Fibroblast of mammary gland (primary cell): ENCODE data around the gene MIEF2.

ENCODE experiments used
- DNase-seq: peaks from one replicate; pipeline ENCODE4 v3.0.0-alpha.2; 2010; ENCODE audit warnings: low read depth
- H3K4me3 ChIP-seq: 2 replicates; pipeline ENCODE4 v1.5.1; 2011; ENCODE audit warnings: low read depth, mild to moderate bottlenecking, low read length, moderate library complexity; ENCODE audit not compliant: control insufficient read depth
- CTCF ChIP-seq: conservative IDR thresholded peaks from 2 replicates; pipeline ENCODE4 v1.5.1; 2011; ENCODE audit warnings: low read depth, low read length, inconsistent platforms; ENCODE audit not compliant: control insufficient read depth, insufficient read depth

Gene MIEF2

GRCh38 chr17:18245038-18245776, 15.3 kb upstream of the MIEF2 start:
- TF ChIP-seq CTCF: no peak
- DNase-seq: no peak
- no peak overlapping the region for H3K4me3 ChIP-seq

GRCh38 chr17:18246109-18246725, 14.2 kb upstream of the MIEF2 start:
- no peak for TF ChIP-seq CTCF
- DNase-seq: no peak
- no peak overlapping the region for H3K4me3 ChIP-seq

GRCh38 chr17:18246880-18247612, 13.4 kb upstream of the MIEF2 start:
- peak; percentile 44 for DNase-seq
- no peak overlapping the region for H3K4me3 ChIP-seq
- TF ChIP-seq CTCF: no peak

GRCh38 chr17:18247613-18248001, 12.9 kb upstream of the MIEF2 start:
- no peak for TF ChIP-seq CTCF
- no peak overlapping the region for H3K4me3 ChIP-seq
- no peak for DNase-seq

GRCh38 chr17:18248300-18248731, 12.1 kb upstream of the MIEF2 start:
- peak; percentile 74 for DNase-seq
- H3K4me3 ChIP-seq: no peak overlapping the region
- TF ChIP-seq CTCF: peak; percentile 70

GRCh38 chr17:18248811-18249210, 11.7 kb upstream of the MIEF2 start:
- no peak overlapping the region for H3K4me3 ChIP-seq
- no peak for TF ChIP-seq CTCF
- DNase-seq: no peak
